GM23338 (cell line): ENCODE measurements around the gene CIAO2A. TPM values are rescaled to one million over a fixed set of nuclear protein-coding genes. Genes with fewer than 3 reads are reported as not detected.

Experiments
- EZH2phosphoT487 ChIP-seq: fragments of 200-600 bp; sonication (generic); IDR thresholded peaks from one replicate; pipeline ENCODE4 v1.8.1; 2018; ENCODE audit warnings: antibody characterized with exemption; ENCODE audit not compliant: unreplicated experiment
- NANOG ChIP-seq: IDR thresholded peaks from 2 replicates; pipeline ENCODE4 v1.6.1; 2016; ENCODE audit warnings: antibody characterized with exemption, borderline replicate concordance
- STAT1 ChIP-seq: IDR thresholded peaks from one replicate; pipeline ENCODE4 v1.6.1; 2016; ENCODE audit warnings: antibody characterized with exemption; ENCODE audit not compliant: unreplicated experiment
- ZNF114 ChIP-seq: fragments of 250-450 bp; sonication (Bioruptor Pico); IDR thresholded peaks from 2 replicates; pipeline ENCODE4 v1.5.0; 2020; ENCODE audit warnings: mild to moderate bottlenecking, moderate library complexity
- polyA plus RNA-seq: library from polyadenylated mRNA; unstranded; fragments of >200 nt; fragmentation: Nextera tagmentation; extraction: Ambion mirVana; gene quantifications from 2 replicates; pipeline ENCODE4 v1.2.1, GENCODE V29; 2016
- total RNA-seq: library from RNA; depleted of rRNA; stranded (reverse); fragments of >200 nt; shearing (Covaris generic); gene quantifications from 2 replicates; pipeline ENCODE4 v1.2.3, GENCODE V29; 2014
- TF ChIP-seq, protein P1 (sequence below): fragments of 250-450 bp; sonication (Bioruptor Pico); IDR thresholded peaks from 2 replicates; pipeline ENCODE4 v1.5.0; 2020; ENCODE audit warnings: mild to moderate bottlenecking, moderate library complexity
- TF ChIP-seq, protein P2 (sequence below), 2 experiments: fragments of 200-600 bp in 1 of 2; sonication (generic) in 1 of 2; conservative IDR thresholded peaks; 2 replicates each; pipeline versions ENCODE4 v1.5.1 to v1.6.1; 2016 to 2017; ENCODE audit warnings: antibody characterized with exemption in 2 of 2, low read depth in 2 of 2, mild to moderate bottlenecking in 2 of 2, moderate library complexity in 1 of 2
- TF ChIP-seq, protein P3 (sequence below): IDR thresholded peaks from one replicate; pipeline ENCODE4 v1.6.1; 2018; ENCODE audit warnings: antibody characterized with exemption; ENCODE audit not compliant: unreplicated experiment

Gene CIAO2A
- total and polyA plus RNA-seq, 2 experiments from 2014 or later: 132 to 318 TPM

DNA sequence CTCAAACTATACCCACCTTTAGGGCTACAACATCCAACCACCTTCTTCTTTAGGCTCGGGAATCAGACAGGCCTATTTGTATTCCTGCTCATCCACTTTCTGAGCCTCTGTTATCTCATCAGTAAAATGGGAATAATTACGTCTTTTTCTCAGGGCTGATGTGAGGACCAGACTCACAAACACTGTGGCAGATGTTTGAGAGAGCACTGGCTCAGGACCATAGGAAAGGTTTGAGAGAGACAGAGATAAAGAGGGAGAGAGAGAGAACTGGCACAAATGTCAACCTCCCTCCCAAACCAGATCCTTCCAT, 42.6 kb downstream of the CIAO2A start (continued):
- TF ChIP-seq, protein P1, sequence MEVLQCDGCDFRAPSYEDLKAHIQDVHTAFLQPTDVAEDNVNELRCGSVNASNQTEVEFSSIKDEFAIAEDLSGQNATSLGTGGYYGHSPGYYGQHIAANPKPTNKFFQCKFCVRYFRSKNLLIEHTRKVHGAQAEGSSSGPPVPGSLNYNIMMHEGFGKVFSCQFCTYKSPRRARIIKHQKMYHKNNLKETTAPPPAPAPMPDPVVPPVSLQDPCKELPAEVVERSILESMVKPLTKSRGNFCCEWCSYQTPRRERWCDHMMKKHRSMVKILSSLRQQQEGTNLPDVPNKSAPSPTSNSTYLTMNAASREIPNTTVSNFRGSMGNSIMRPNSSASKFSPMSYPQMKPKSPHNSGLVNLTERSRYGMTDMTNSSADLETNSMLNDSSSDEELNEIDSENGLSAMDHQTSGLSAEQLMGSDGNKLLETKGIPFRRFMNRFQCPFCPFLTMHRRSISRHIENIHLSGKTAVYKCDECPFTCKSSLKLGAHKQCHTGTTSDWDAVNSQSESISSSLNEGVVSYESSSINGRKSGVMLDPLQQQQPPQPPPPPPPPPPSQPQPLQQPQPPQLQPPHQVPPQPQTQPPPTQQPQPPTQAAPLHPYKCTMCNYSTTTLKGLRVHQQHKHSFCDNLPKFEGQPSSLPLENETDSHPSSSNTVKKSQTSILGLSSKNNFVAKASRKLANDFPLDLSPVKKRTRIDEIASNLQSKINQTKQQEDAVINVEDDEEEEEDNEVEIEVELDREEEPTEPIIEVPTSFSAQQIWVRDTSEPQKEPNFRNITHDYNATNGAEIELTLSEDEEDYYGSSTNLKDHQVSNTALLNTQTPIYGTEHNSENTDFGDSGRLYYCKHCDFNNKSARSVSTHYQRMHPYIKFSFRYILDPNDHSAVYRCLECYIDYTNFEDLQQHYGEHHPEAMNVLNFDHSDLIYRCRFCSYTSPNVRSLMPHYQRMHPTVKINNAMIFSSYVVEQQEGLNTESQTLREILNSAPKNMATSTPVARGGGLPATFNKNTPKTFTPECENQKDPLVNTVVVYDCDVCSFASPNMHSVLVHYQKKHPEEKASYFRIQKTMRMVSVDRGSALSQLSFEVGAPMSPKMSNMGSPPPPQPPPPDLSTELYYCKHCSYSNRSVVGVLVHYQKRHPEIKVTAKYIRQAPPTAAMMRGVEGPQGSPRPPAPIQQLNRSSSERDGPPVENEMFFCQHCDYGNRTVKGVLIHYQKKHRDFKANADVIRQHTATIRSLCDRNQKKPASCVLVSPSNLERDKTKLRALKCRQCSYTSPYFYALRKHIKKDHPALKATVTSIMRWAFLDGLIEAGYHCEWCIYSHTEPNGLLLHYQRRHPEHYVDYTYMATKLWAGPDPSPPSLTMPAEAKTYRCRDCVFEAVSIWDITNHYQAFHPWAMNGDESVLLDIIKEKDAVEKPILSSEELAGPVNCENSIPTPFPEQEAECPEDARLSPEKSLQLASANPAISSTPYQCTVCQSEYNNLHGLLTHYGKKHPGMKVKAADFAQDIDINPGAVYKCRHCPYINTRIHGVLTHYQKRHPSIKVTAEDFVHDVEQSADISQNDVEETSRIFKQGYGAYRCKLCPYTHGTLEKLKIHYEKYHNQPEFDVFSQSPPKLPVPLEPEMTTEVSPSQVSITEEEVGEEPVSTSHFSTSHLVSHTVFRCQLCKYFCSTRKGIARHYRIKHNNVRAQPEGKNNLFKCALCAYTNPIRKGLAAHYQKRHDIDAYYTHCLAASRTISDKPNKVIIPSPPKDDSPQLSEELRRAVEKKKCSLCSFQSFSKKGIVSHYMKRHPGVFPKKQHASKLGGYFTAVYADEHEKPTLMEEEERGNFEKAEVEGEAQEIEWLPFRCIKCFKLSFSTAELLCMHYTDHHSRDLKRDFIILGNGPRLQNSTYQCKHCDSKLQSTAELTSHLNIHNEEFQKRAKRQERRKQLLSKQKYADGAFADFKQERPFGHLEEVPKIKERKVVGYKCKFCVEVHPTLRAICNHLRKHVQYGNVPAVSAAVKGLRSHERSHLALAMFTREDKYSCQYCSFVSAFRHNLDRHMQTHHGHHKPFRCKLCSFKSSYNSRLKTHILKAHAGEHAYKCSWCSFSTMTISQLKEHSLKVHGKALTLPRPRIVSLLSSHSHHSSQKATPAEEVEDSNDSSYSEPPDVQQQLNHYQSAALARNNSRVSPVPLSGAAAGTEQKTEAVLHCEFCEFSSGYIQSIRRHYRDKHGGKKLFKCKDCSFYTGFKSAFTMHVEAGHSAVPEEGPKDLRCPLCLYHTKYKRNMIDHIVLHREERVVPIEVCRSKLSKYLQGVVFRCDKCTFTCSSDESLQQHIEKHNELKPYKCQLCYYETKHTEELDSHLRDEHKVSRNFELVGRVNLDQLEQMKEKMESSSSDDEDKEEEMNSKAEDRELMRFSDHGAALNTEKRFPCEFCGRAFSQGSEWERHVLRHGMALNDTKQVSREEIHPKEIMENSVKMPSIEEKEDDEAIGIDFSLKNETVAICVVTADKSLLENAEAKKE (CRISPR knock-in tag): no peak
- TF ChIP-seq EZH2phosphoT487 (no peak), ZNF114 (no peak), NANOG (no peak), STAT1 (no peak)
- TF ChIP-seq, protein P2, sequence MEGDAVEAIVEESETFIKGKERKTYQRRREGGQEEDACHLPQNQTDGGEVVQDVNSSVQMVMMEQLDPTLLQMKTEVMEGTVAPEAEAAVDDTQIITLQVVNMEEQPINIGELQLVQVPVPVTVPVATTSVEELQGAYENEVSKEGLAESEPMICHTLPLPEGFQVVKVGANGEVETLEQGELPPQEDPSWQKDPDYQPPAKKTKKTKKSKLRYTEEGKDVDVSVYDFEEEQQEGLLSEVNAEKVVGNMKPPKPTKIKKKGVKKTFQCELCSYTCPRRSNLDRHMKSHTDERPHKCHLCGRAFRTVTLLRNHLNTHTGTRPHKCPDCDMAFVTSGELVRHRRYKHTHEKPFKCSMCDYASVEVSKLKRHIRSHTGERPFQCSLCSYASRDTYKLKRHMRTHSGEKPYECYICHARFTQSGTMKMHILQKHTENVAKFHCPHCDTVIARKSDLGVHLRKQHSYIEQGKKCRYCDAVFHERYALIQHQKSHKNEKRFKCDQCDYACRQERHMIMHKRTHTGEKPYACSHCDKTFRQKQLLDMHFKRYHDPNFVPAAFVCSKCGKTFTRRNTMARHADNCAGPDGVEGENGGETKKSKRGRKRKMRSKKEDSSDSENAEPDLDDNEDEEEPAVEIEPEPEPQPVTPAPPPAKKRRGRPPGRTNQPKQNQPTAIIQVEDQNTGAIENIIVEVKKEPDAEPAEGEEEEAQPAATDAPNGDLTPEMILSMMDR (conservative IDR thresholded peaks at IDR 0.05; ENCODE audit: low read depth in 2 of 2): no peak
- TF ChIP-seq, protein P3, sequence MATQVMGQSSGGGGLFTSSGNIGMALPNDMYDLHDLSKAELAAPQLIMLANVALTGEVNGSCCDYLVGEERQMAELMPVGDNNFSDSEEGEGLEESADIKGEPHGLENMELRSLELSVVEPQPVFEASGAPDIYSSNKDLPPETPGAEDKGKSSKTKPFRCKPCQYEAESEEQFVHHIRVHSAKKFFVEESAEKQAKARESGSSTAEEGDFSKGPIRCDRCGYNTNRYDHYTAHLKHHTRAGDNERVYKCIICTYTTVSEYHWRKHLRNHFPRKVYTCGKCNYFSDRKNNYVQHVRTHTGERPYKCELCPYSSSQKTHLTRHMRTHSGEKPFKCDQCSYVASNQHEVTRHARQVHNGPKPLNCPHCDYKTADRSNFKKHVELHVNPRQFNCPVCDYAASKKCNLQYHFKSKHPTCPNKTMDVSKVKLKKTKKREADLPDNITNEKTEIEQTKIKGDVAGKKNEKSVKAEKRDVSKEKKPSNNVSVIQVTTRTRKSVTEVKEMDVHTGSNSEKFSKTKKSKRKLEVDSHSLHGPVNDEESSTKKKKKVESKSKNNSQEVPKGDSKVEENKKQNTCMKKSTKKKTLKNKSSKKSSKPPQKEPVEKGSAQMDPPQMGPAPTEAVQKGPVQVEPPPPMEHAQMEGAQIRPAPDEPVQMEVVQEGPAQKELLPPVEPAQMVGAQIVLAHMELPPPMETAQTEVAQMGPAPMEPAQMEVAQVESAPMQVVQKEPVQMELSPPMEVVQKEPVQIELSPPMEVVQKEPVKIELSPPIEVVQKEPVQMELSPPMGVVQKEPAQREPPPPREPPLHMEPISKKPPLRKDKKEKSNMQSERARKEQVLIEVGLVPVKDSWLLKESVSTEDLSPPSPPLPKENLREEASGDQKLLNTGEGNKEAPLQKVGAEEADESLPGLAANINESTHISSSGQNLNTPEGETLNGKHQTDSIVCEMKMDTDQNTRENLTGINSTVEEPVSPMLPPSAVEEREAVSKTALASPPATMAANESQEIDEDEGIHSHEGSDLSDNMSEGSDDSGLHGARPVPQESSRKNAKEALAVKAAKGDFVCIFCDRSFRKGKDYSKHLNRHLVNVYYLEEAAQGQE: no peak
